ENCODE results near the gene MEI1.

The MEI1 gene

GRCh38 chr22:41810022-41810421 is 110.7 kb downstream of the MEI1 start:
- TF ChIP-seq CTCF (IDR thresholded peaks at IDR 0.05; ENCODE audit: low read depth, low read length, missing control alignments), result no peak

DNA sequence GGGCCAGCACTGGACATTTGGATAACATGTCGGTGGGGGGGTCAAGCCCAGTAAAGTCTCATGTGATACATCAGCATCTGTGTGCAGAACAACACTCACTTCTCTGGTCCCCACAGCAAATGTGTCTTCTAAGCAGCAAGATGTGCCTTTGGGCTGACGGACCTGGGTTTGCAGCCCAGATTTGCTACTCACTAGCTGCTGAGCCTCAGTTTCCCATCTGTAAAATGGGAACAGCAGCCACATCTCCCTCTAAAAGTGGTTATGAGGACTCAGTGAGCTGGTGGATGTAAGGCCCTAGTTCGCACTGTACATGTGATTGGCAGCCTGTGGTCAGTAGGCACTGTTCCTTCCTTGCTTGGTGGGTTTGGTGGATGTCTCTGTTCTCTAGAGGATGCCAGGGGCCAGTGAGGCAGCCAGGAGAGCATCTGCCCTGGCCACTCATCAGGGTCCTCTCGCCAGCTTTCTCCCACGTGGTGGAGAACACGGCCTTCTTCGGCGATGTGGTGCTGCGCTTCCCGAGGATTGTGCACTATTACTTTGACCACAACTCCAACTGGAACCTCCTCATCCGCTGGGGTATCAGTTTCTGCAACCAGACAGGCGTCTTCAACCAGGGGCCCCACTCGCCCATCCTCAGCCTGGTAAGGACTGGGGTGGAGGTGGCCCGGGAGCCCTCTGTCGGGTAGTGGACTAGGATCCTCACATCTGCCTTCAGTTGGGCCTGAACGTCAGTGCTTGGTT is 113.7 kb downstream of the MEI1 start:
- DNase-seq (ENCODE audit: low read depth), result no peak
- no peak overlapping the region for H3K4me3 ChIP-seq (ENCODE audit: low read depth, low read length)
- TF ChIP-seq CTCF (IDR thresholded peaks at IDR 0.05; ENCODE audit: low read depth, low read length, missing control alignments), result no peak

More at GRCh38 chr22:41810022-41810421, 110.7 kb downstream of the MEI1 start:
- DNase-seq (ENCODE audit: low read depth), result no peak
- H3K4me3 ChIP-seq (ENCODE audit: low read depth, low read length), result no peak overlapping the region

GRCh38 chr22:41813726-41814410 is 114.6 kb downstream of the MEI1 start:
- H3K4me3 ChIP-seq (ENCODE audit: low read depth, low read length), result no peak overlapping the region
- DNase-seq (ENCODE audit: low read depth), result no peak
- no peak for TF ChIP-seq CTCF (IDR thresholded peaks at IDR 0.05; ENCODE audit: low read depth, low read length, missing control alignments)

- no peak overlapping the region for H3K4me3 ChIP-seq (ENCODE audit: low read depth, low read length)
- no peak for TF ChIP-seq CTCF (IDR thresholded peaks at IDR 0.05; ENCODE audit: low read depth, low read length, missing control alignments)
- DNase-seq (ENCODE audit: low read depth), result no peak
These were observed 116.4 kb downstream of the MEI1 start for GRCh38 chr22:41815716-41816115.

- no peak overlapping the region for H3K4me3 ChIP-seq (ENCODE audit: low read depth, low read length)
- TF ChIP-seq CTCF (IDR thresholded peaks at IDR 0.05; ENCODE audit: low read depth, low read length, missing control alignments), result no peak
- no peak for DNase-seq (ENCODE audit: low read depth)
These were observed 116.9 kb downstream of the MEI1 start for GRCh38 chr22:41816241-41816640.

- no peak for TF ChIP-seq CTCF (IDR thresholded peaks at IDR 0.05; ENCODE audit: low read depth, low read length, missing control alignments)
- no peak for DNase-seq (ENCODE audit: low read depth)
- no peak overlapping the region for H3K4me3 ChIP-seq (ENCODE audit: low read depth, low read length)
These were observed 117.6 kb downstream of the MEI1 start for GRCh38 chr22:41816871-41817270.

All from GM12864 (cell line).